Measurements from ENCODE around the gene DDX17.

Gene DDX17

GRCh38 chr22:38448945-38449745 is 57.0 kb downstream of the DDX17 start:
- no peak for DNase-seq

- no peak for DNase-seq
Measured at GRCh38 chr22:38446018-38446601, 60.0 kb downstream of the DDX17 start.

GRCh38 chr22:38444783-38445182 is 61.3 kb downstream of the DDX17 start:
- no peak for DNase-seq

- DNase-seq = no peak
Measured at GRCh38 chr22:38443628-38444521, 62.2 kb downstream of the DDX17 start.

- no peak for DNase-seq
Measured at GRCh38 chr22:38442967-38443627, 63.0 kb downstream of the DDX17 start.

GRCh38 chr22:38441620-38442287 is 64.4 kb downstream of the DDX17 start:
- no peak for DNase-seq

- DNase-seq = no peak
Measured at GRCh38 chr22:38440747-38441350, 65.3 kb downstream of the DDX17 start.

- DNase-seq = no peak
Measured at GRCh38 chr22:38437416-38437815, 68.7 kb downstream of the DDX17 start.

GRCh38 chr22:38436629-38437395 is 69.3 kb downstream of the DDX17 start:
- DNase-seq = no peak

- DNase-seq = no peak
Measured at GRCh38 chr22:38435965-38436364, 70.1 kb downstream of the DDX17 start.

GRCh38 chr22:38435010-38435409 is 71.1 kb downstream of the DDX17 start:
- DNase-seq = no peak

- no peak for DNase-seq
Measured at GRCh38 chr22:38433871-38434270, 72.2 kb downstream of the DDX17 start.
